Stomach (tissue), 4 donors: ENCODE results near the gene MILR1.

ENCODE experiments used
- EP300 ChIP-seq: sonication (generic); formaldehyde crosslinking; IDR thresholded peaks from one replicate; pipeline ENCODE4 v1.6.1; 2017; ENCODE audit warnings: antibody characterized with exemption
- POLR2A ChIP-seq, 4 donors: fragments of 450-650 bp; IDR thresholded peaks; one replicate each; pipeline ENCODE4 v1.6.1; 2016; ENCODE audit warnings: antibody characterized with exemption in 4 of 4, control low read depth in 2 of 4, mild to moderate bottlenecking in 1 of 4, moderate library complexity in 1 of 4
- POLR2AphosphoS5 ChIP-seq, 3 donors: sonication (generic); formaldehyde crosslinking; IDR thresholded peaks; one replicate each; pipeline ENCODE4 v1.6.1; 2016; ENCODE audit warnings: antibody characterized with exemption in 3 of 3
- TF ChIP-seq, protein P1 (sequence below), 7 experiments: fragments of 450-650 bp in 4 of 7; fragments of 200-600 bp in 3 of 7; sonication (generic) in 3 of 7; IDR thresholded peaks; one replicate each; pipeline ENCODE4 v1.5.1; 2016 to 2019; ENCODE audit warnings: antibody characterized with exemption in 7 of 7, control low read depth in 2 of 7, mild to moderate bottlenecking in 1 of 7

DNA sequence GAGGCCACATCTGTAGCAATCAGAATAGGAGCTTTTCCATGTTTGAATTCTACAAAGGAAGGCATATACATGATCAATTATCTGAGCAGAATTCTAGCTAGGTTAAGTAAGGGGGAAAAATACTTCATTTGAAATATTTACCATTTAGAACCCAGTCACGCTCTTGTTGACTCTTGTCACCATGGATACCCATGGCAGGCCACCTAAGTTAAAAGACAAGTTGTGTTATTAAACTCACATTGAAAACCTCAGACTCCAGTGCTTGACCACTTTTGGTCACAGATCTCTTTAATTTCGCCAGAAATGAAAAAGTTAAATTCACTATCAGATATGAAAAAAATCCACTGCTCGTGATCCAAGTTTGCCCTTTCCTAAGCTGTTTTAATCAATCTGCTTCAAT is 53.1 kb downstream of the MILR1 start:
- TF ChIP-seq, protein P1, sequence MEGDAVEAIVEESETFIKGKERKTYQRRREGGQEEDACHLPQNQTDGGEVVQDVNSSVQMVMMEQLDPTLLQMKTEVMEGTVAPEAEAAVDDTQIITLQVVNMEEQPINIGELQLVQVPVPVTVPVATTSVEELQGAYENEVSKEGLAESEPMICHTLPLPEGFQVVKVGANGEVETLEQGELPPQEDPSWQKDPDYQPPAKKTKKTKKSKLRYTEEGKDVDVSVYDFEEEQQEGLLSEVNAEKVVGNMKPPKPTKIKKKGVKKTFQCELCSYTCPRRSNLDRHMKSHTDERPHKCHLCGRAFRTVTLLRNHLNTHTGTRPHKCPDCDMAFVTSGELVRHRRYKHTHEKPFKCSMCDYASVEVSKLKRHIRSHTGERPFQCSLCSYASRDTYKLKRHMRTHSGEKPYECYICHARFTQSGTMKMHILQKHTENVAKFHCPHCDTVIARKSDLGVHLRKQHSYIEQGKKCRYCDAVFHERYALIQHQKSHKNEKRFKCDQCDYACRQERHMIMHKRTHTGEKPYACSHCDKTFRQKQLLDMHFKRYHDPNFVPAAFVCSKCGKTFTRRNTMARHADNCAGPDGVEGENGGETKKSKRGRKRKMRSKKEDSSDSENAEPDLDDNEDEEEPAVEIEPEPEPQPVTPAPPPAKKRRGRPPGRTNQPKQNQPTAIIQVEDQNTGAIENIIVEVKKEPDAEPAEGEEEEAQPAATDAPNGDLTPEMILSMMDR (IDR thresholded peaks at IDR 0.05) = no peak
- TF ChIP-seq EP300 (no peak), POLR2A (IDR thresholded peaks at IDR 0.05) (no peak), POLR2AphosphoS5 (IDR thresholded peaks at IDR 0.05) (no peak)
